HS-5 (cell line): ENCODE results near the gene CDH22.

Experiments
- DNase-seq: peaks from one replicate; pipeline ENCODE4 v3.0.0-alpha.2; 2012; ENCODE audit warnings: low read depth

Gene CDH22

DNA sequence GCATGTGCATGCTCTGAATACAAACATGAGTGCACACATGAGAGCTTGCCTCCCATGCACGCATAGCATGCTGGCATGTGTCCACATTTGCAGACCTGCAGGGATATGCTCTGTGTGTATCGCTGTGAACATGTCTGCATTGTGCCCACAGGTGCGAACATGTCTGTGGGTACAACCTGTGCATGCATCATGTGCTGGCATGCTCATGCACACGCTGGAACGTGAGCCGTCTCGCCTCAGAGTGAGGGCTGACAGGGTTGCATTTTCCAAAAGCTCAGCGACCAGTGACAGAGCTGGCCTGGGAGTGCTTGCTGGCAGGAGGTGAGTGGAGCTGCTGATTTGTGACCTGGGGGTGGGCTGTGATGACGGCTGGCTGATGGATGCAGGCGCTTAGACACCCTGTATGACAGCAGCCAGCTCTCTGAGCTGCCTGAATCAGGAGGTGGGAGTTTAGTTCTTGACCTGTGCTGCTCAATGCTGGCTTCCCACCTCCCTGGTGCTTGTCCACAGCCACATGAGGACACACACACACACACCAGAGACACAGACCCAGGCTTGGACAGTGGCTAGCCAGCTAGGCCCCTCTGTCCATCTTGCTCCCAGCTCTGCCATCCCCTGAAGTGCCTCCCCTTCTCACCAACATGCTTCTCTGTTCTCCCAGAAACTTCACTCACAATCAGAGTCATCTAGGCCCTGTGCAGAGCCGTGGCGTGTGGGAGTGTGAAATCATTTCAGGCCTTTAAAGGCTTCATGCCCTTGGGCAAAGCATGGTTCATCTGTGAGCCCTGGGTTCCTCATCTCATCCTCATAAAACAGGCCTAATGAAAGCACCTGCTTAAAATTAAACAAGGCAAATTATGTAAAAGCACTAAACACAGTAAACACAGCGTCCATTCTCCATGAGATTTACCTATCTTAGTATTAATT lies 138.8 kb downstream of the CDH22 start:
- DNase-seq, result no peak

DNA sequence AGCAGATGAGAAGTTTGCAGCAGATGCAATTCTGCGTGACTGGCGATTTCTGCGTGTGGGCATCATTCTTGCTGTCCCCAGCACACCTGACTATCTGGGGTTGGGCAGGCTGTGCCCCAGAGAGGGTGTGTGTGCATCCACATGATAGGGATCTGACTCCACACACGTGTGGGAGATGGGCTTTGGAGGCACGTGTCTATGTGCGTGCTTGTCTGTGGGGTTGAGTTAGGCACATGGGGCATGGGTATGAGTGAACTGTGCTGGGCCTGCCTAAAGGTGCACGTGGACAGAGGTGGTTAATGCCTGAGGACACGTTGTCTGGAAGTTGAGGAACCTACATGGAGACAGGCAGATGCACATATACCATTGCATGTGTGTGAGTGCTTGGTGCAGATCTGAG lies 139.9 kb downstream of the CDH22 start:
- DNase-seq, result no peak

DNA sequence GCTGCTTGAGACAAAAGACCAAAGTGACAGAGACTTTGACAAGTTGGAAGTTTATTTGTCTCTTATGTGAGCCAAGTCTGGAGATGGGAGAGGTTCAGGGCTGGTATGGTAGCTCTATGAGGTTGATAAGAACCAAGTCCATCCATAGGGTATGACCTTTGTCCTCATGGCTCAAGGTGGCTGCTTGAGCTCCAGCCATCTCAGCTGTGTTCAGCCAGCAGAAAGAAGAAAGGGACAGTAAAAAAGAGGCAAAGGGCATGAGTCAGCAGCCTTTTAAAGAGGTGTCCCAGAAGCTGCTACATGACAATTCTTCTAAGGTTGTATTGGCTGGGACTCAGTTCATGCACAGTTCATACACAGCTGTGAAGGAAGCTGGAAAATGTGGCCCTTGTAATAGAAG lies 141.2 kb downstream of the CDH22 start:
- DNase-seq, result no peak

DNA sequence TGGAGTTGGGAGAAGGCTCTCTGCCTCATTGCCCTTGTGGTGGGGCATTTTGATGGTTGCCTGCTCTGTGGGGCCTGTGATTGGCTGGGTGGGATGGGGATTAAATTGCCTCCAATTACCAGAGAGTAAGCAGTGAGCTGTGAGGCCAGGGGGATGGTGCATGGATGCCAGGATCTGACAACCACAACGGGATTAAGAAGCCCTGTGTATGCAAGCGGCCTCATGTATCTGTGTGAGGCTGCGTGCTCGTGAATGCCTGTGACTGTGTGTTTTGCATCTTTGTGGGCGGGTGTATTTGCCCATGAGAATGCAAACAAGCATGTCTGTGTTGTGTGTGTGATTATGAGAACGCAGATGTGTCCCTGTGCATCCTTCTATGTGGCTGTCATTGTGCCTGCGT lies 144.0 kb downstream of the CDH22 start:
- DNase-seq, result no peak

DNA sequence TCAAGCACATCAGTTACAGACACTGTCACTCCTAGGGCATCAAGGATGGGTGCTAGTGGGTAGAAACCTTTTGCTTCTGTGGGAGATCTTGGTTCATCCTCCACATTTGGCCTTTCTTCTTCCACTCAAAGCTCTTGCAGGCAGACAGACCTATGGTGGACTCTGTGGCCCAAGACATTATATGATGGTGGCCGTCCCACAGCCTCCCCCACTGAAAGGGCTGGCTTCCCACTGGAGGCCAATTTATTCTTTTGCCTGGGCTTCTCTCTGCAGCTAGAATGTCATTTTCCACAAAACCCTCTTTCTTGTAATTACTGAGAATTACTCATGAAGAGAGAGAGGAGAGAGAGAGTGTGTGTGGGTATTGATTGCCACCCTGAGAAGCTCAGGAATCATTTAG lies 146.4 kb downstream of the CDH22 start:
- DNase-seq, result no peak

DNA sequence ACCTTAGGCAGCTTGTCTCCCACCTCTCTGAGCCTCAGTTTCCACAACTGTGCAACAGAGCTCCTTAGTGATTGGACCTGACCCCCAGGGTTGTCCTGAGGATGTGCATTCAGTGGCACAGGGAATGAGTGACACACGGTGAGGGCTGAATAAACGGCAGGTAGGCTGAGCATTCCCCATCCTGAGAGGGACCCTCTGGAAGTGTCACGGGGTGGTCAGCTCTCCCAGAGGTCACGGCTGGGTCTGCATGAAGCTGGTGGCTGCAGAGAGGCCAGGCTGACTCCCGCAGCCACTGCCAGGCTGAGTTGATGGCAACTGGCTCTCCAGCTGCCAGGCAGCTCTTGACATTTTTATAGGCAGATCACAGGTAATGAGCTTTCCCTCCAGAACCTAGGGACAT lies 147.6 kb downstream of the CDH22 start:
- no peak for DNase-seq

DNA sequence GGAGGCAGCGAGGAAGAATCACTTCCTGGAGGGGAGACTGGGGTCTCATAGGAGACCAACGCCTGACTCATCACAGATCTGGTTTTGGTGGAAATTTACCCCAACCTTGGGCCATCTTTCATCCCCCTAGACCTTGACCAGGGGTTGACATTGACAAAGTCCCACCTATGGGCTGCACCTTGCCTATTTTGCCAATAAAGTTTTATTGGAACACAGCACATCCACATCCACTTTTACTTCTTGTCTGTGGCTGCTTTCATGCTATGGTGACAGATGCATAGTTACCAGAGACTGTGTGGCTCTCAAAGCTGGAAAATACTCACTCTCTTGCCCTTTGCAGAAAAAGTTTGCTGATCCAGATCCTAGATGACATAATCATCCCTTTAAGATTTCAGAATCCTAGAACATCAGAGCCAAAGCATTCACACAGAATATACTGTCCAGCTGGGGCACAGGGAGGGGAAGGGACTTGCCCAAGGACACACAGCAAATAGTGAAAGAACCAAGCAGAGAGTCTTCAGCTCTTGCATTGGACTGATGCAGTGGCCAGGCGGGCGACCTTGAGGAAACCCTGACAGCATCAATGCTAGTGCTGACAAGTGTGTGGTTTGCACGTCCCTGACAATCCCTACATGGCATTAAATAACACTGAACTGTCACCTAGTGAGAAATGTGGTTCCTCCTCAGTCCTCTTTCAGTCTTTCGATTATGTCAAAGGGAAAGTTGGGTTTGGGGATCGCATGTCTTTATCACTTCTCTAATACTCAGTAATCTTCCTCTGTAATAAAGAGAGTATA lies 149.0 kb downstream of the CDH22 start:
- DNase-seq, result no peak

DNA sequence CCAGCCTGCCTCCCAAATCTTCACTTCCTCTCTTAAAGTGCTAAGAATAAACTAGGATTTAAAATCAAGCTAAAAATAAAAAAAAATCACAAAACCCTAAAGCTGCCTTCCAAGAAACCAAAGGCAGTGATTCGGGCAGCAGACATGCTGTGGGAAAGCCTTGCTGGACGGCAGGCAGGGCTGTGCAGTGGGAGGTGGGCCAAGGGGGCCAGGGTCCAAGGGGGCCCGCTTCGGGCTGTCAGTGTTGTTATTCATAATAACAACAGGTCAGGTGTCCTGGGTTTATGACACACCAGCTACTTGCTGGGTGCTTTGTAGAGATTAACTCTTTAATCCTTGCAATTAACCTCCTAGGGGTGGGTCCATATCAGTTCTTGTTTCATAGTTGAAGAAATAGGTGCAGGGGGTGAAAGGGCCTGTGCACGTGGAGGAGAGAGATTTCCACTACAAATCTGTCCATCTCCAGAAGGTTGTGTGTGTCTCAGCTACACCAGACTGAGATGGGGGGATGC lies 149.8 kb downstream of the CDH22 start:
- DNase-seq, result no peak

DNA sequence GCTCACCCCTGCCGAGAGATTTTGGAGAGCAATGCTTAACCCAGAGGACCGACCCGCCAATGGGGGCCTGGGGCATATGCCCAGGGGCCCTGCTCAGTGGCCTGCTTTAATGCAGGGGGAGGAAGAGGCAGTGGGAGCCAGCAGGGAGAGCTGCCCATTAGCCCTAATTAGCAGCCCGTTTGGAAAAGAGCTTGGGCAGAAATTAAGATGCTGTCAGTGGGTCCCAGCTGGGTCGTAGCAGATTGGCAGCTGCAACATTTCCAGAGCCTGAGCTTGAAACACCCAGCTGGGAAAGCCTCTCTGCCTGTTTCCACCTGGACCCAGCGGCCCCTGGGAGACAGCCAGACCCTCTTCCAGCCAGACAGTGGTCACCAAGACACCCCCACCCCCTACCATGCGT lies 150.7 kb downstream of the CDH22 start:
- DNase-seq, result no peak

DNA sequence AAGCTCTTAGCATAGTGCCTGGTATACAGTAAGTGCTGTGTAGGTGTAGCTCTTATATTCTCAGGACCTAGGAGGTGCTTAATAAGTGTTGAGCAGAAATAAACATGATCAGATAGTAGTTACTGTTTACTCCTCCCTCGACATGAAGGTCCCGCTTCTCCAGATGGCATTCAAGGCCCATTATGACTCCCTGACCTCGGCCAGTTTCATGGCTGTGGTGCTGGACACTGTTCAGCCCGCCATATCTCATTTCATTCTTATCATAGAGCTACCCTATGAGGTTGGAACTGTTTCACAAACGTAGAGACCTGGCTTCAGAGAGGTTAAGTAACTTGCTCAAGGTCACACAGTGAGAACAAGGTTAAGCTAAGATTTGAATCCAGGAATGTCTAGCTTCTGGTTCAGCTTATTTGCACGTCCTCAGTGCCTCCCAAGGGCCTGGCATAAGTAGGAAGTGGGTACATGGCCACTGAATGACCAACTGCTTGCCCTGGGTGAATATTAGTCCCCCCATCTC lies 151.2 kb downstream of the CDH22 start:
- no peak for DNase-seq

DNA sequence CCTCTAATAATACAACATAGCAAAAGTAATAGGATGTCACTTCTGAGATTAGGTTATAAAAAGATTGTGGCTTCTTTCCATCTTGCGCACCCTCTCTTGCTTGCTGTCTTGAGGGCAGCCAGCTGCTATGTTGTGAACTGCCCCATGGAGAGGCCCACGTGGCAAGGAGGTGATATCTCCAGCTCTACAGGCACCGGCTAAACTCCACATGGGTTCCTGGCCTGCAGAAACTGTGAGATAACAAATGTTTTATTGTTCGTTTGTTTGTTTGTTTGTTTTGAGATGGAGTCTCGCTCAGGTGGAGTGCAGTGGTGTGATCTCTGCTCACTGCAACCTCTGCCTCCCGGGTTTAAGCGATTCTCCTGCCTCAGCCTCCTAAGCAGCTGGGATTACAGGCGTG lies 152.2 kb downstream of the CDH22 start:
- no peak for DNase-seq

DNA sequence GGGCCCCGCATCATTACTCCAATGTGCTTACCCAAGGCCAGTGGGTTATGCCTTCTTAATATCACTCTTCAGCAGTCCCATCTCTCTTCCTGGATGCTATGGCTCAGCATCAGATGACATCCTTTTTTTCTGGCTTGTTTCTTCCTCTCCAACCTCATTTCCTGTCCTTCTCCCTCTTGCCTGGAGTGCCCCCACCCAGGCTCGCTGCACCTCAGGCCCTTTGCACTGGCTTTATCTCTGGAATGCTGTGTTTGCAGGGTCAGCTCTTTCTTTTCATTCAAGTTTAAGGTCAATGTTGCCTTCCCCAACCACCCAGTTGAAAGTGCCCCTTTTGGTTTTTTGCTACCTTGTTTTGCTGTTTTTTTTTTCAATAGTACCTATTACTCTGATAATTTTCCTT lies 153.5 kb downstream of the CDH22 start:
- DNase-seq, result no peak

DNA sequence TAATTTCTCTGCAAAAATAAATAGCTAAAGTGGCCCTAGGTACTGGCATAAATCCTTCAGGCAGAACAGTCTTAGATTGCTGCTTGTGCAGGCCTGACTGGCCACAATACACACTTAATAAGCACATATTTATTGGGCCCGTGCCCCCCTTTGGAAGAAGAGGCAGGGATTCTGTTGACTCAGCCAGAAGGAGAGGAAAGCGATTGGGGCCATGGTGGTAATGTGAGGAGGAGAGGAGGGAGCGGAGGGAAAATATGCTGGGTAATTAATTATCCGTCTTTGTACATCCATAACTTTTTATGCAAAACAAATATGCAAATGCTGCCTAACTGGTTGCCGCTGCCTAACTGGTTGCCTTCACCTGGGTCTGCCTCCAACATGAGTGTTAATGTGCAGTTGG lies 154.0 kb downstream of the CDH22 start:
- no peak for DNase-seq

DNA sequence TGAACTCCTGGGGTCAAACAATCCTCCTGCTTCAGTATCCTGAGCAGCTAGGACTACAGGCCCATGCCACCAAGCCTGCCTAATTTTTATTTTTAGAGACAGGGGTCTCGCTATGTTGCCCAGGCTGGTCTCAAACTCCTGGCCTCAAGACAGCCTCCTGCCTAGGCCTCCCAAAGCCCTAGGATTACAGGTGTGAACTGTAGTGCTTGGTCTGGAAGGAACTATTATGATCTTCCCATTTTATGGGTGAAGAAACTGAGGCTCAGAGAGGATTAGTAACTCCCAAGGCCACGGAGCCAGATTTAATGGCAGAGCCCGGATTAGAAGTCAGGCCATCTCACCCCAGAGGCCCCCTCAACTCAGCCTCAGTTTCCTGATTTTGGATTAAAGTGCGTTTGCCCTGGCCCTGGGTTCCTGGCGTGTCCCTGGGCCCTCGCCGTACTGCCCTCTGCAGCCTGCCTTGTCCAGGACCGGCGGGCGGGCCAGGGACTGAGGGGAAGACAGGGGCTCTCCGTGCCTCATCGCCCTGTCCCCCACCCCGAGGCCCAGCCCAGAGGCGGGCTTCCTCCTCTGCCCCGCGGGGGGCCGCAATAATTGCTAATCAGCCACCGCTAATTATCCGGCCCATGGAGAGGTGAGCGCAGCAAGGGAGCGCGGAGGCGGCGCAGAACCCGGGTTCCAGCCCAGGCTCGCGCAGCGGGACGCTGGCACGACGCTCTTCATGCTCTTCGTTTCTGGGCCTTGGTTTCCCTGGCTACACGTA lies 155.3 kb downstream of the CDH22 start:
- no peak for DNase-seq

DNA sequence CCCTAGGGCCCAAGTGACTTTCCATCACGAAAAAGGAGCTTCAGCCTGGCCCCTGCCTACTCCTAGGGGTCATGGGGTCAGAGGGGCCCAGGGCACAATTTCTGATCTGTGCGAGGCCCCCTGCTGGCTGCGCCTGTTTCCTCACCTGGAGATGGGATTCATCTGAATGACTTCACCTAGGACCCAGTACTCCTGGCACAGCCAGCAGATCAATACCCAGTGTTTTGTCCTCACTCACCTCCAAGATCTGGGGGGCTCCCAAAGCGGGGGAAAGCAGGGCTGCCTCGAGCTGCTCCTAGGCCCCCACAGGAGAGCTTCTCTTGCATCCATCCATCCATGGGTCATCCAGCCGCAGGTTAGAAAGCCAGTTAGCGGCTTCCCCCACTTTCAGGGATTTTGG lies 156.4 kb downstream of the CDH22 start:
- no peak for DNase-seq

DNA sequence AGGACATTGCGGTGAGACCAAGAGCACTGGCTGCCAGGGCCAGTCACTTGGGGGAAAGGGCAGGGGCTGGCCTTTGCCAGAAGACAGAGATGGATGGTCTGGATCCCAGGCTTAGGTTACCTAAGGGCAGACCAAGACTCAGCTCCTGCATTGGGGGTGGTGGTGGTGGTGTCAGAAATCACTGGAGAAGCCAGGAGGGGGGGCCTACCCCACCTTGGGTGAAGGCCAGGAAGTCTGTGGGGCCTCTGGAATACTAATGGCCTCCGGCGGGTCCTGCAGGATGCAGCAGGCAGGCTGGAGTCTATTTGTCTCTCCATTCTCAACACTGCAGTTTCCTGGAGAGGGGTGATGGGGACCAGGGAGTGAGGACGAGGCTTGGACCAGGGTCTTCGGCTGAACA lies 157.4 kb downstream of the CDH22 start:
- no peak for DNase-seq

DNA sequence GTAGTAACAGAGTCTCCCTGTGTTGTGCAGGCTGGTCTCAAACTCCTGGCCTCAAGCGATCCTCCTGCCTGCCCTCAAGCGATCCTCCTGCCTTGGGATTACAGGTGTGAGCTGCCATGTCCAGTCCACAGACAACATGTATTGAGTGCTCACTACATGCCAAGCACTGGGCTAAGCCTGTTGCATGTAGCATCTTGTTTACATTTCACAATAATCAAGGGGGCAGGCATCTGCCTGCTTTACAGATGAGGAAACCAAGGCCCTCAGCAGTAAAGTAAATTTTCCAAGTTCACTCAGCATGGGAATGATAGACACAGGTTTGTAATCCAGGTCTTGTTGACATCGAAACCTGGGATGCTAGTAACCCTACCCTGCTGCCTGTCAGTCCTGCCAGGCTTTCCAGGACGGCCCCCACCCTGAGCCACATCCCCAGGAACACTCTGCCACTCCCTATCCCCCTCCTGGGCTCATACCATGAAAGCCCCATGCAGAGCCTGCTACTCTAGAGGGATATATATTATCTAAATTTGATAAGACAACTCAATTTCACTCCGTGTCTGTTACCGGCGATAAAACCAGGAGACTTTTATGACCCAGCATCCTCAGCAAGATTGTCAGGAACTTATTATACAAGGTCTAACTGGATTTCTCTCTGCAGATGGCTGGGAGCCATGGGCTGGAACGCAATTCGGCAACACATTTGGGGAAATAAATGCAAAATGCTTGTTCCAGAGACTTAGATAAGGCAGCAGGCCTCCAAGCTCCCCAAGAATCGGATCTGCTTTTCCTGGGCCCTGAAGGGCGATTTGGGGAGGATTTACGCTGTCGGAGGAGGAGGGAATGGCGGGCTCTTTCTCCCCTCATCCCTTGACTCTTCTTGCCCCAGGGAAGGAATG lies 159.7 kb downstream of the CDH22 start:
- DNase-seq, result no peak

DNA sequence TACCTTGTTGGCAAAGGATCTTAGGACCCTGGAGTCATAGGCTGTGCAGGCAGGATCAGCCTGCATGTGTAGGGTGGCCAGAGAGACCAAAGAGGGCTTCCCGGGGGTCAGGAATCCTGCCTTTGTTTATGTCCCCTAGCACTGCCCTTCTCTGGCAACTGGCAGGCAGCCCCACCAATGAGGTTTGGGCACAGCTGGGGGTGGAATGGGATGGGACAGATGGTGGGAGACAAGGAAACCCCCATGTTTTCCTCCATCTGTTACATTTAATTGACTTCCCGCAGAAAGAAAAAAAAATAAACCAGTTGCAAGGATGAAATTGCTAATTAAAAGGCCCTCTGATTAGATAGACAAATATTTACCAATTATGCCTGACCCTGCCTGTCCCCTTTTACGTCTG lies 162.6 kb downstream of the CDH22 start:
- DNase-seq, result no peak

DNA sequence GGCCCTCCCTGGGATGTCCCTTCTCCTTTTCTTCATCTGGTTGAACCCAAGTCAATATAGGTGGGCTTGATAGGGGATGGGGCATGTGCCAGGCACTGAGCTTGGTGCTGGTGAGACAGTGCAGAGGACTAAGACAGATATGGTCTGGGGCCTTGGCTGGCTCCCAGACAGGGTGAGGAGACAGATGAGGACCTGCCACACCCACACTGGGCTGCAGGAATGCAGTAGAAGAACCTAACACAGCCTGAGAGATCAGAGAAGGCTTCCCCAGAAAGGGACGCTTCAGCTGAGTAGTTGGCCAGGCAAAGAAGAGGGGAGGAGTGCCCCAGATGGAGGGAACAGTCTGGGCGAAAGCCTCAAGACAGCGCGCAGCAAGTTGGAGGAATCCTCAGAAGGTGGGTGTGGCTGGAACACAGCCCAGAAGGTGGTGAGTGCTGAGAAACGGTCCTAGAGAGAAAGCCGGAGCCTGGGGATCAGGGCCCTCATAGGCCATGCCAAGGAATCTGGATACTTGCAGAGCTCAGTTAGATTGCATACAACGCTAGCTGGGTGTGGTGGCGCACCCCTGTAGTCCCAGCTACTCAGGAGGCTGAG lies 163.8 kb downstream of the CDH22 start:
- no peak for DNase-seq

DNA sequence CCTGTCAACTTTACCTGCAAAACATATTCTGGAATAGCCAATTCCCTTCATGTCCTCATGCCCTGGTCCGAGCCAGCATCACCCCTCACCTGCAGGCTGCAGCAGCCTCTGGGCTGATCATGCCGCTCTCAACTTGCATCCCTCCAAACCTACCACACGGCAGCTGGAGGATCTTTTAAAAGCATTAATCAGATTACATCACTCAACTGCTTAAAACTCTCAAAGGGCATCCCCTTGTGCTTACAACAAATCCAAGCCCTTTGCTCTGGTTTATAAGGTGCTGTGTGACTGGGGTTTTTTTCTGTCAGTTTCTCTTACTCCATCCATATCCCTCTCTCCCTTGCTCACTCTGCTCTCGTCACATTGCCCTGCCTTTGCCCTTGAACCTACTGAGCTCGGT lies 166.2 kb downstream of the CDH22 start:
- no peak for DNase-seq
